ES-I3 (cell line): Measurements from ENCODE around the gene MROH2B.

Experiments used
- H3K36me3 ChIP-seq: 2 replicates; pipeline ENCODE4 v1.6.1; 2013; ENCODE audit warnings: mild to moderate bottlenecking, low read length, control low read depth, moderate library complexity; ENCODE audit not compliant: insufficient read depth
- H3K4me1 ChIP-seq: 2 replicates; pipeline ENCODE4 v1.6.1; 2013; ENCODE audit warnings: mild to moderate bottlenecking, control low read depth, low read length; ENCODE audit not compliant: insufficient read depth
- H3K9ac ChIP-seq: 2 replicates; pipeline ENCODE4 v1.6.1; 2013; ENCODE audit warnings: low read depth, mild to moderate bottlenecking, low read length, moderate library complexity
- H3K9me3 ChIP-seq: 2 replicates; pipeline ENCODE4 v1.6.1; 2013; ENCODE audit warnings: mild to moderate bottlenecking, low read length, moderate library complexity; ENCODE audit not compliant: control insufficient read depth, insufficient read depth

MROH2B gene

GRCh38 chr5:40999142-40999541 lies 72.0 kb downstream of the MROH2B start:
- Histone ChIP-seq H3K9me3 (no peaks in the 10 kb centered on the region), H3K9ac (no peak overlapping the region)

GRCh38 chr5:40995801-40996586 lies 75.1 kb downstream of the MROH2B start:
- Histone ChIP-seq H3K9me3 (no peaks in the 10 kb centered on the region), H3K9ac (no peak overlapping the region), H3K4me1 (no peaks in the 10 kb centered on the region), H3K36me3 (no peaks in the 10 kb centered on the region)

More at GRCh38 chr5:40999142-40999541, 72.0 kb downstream of the MROH2B start:
- Histone ChIP-seq H3K4me1 (no peaks in the 10 kb centered on the region), H3K36me3 (no peaks in the 10 kb centered on the region)

- no peaks in the 10 kb centered on the region for H3K9me3 ChIP-seq
- H3K9ac ChIP-seq, result no peak overlapping the region
- H3K4me1 ChIP-seq, result no peaks in the 10 kb centered on the region
- H3K36me3 ChIP-seq, result no peaks in the 10 kb centered on the region
Observed at GRCh38 chr5:40991981-40992559, 79.1 kb downstream of the MROH2B start.

GRCh38 chr5:40991168-40991980 lies 79.8 kb downstream of the MROH2B start:
- H3K9me3 ChIP-seq, result no peaks in the 10 kb centered on the region
- no peaks in the 10 kb centered on the region for H3K36me3 ChIP-seq
- no peak overlapping the region for H3K9ac ChIP-seq
- H3K4me1 ChIP-seq, result no peaks in the 10 kb centered on the region

GRCh38 chr5:40988746-40989510 lies 82.2 kb downstream of the MROH2B start:
- H3K9ac ChIP-seq, result no peak overlapping the region
- H3K9me3 ChIP-seq, result no peaks in the 10 kb centered on the region
- no peaks in the 10 kb centered on the region for H3K4me1 ChIP-seq
- no peaks in the 10 kb centered on the region for H3K36me3 ChIP-seq

GRCh38 chr5:40987349-40987748 lies 83.8 kb downstream of the MROH2B start:
- Histone ChIP-seq H3K36me3 (no peaks in the 10 kb centered on the region), H3K4me1 (no peaks in the 10 kb centered on the region), H3K9ac (no peak overlapping the region), H3K9me3 (no peaks in the 10 kb centered on the region)

GRCh38 chr5:40986666-40987065 lies 84.5 kb downstream of the MROH2B start:
- no peaks in the 10 kb centered on the region for H3K36me3 ChIP-seq
- H3K9me3 ChIP-seq, result no peaks in the 10 kb centered on the region

GRCh38 chr5:40985501-40985900 lies 85.6 kb downstream of the MROH2B start:
- H3K4me1 ChIP-seq, result no peaks in the 10 kb centered on the region
- no peaks in the 10 kb centered on the region for H3K9me3 ChIP-seq
- no peaks in the 10 kb centered on the region for H3K36me3 ChIP-seq
- no peak overlapping the region for H3K9ac ChIP-seq

More at GRCh38 chr5:40986666-40987065, 84.5 kb downstream of the MROH2B start:
- H3K4me1 ChIP-seq, result no peaks in the 10 kb centered on the region
- no peak overlapping the region for H3K9ac ChIP-seq

- no peaks in the 10 kb centered on the region for H3K4me1 ChIP-seq
- no peaks in the 10 kb centered on the region for H3K9me3 ChIP-seq
- H3K9ac ChIP-seq, result no peak overlapping the region
- H3K36me3 ChIP-seq, result no peaks in the 10 kb centered on the region
Observed at GRCh38 chr5:40984884-40985283, 86.3 kb downstream of the MROH2B start.

- Histone ChIP-seq H3K4me1 (no peaks in the 10 kb centered on the region), H3K9me3 (no peaks in the 10 kb centered on the region), H3K36me3 (no peaks in the 10 kb centered on the region), H3K9ac (no peak overlapping the region)
Observed at GRCh38 chr5:40983781-40984180, 87.4 kb downstream of the MROH2B start.

- H3K36me3 ChIP-seq, result no peaks in the 10 kb centered on the region
- H3K9me3 ChIP-seq, result no peaks in the 10 kb centered on the region
- H3K9ac ChIP-seq, result no peak overlapping the region
- H3K4me1 ChIP-seq, result no peaks in the 10 kb centered on the region
Observed at GRCh38 chr5:40981420-40981819, 89.7 kb downstream of the MROH2B start.

GRCh38 chr5:40976836-40977235 lies 94.3 kb downstream of the MROH2B start:
- Histone ChIP-seq H3K36me3 (no peaks in the 10 kb centered on the region), H3K9me3 (no peaks in the 10 kb centered on the region), H3K9ac (no peak overlapping the region), H3K4me1 (no peaks in the 10 kb centered on the region)

- Histone ChIP-seq H3K36me3 (no peaks in the 10 kb centered on the region), H3K9me3 (no peaks in the 10 kb centered on the region)
Observed at GRCh38 chr5:40976041-40976440, 95.1 kb downstream of the MROH2B start.

GRCh38 chr5:40973364-40974004 lies 97.7 kb downstream of the MROH2B start:
- Histone ChIP-seq H3K9me3 (no peaks in the 10 kb centered on the region), H3K9ac (no peak overlapping the region), H3K36me3 (no peaks in the 10 kb centered on the region), H3K4me1 (no peaks in the 10 kb centered on the region)

More at GRCh38 chr5:40976041-40976440, 95.1 kb downstream of the MROH2B start:
- H3K4me1 ChIP-seq, result no peaks in the 10 kb centered on the region
- H3K9ac ChIP-seq, result no peak overlapping the region
